ENCODE data around the gene HOXD1. TPM values are rescaled to one million over a fixed set of nuclear protein-coding genes. Genes with fewer than 3 reads are reported as not detected.

The HOXD1 gene
- total RNA-seq, 1 donor from 2014 or later, result 9.8 TPM

DNA sequence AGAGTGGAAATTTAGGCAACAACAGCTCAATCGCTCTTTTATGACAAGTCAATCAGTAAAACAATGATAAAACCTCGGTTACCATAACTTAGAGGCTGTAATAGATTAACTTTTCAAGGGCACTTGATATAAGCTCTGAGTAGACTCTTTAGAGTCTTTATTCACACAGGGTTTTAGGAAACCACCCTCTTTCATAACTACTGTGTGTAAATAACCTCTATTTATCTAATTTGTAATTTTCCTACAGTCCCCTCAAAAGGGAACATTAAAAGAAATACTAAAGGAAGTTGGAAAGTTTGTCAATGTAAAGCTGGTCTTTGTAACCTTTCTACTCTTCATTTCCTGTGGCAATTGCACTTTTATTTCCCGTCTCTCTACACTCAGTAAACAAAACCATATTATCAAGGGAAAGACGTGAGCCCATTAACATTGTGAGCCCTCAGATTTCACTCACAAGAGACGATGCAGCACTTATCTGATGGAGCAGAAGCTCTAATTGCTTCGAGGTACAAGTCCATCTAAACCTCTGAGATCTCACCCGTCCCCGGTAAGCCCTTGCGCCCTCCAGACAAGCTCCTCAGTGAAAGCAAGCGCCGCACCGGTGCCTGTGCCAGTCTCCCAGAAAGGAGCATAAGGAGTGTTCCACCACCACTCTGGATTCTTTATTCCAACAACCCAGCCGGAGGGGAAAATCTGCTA lies 1.1 kb upstream of the HOXD1 start:
- H3K27me3 ChIP-seq (ENCODE audit: control insufficient read depth, insufficient read depth, low read length), result no peaks in the 10 kb centered on the region
- DNase-seq (ENCODE audit: low read depth), result no peak

DNA sequence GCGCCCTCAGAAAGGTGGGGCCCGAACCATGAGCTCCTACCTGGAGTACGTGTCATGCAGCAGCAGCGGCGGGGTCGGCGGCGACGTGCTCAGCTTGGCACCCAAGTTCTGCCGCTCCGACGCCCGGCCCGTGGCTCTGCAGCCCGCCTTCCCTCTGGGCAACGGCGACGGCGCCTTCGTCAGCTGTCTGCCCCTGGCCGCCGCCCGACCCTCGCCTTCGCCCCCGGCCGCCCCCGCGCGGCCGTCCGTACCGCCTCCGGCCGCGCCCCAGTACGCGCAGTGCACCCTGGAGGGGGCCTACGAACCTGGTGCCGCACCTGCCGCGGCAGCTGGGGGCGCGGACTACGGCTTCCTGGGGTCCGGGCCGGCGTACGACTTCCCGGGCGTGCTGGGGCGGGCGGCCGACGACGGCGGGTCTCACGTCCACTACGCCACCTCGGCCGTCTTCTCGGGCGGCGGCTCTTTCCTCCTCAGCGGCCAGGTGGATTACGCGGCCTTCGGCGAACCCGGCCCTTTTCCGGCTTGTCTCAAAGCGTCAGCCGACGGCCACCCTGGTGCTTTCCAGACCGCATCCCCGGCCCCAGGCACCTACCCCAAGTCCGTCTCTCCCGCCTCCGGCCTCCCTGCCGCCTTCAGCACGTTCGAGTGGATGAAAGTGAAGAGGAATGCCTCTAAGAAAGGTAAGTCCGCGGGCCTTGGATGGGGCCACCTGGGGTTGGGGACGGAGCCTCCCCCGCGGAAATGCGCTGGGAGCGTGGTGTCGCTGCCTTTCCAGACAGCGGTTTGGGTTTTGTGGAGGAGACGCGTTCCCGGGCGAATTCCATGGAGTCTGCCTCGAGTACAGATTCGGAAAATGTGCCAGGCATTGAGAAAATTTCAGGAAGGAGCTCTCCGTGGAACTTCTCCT lies 559 bp downstream of the HOXD1 start:
- TF ChIP-seq, protein P1, sequence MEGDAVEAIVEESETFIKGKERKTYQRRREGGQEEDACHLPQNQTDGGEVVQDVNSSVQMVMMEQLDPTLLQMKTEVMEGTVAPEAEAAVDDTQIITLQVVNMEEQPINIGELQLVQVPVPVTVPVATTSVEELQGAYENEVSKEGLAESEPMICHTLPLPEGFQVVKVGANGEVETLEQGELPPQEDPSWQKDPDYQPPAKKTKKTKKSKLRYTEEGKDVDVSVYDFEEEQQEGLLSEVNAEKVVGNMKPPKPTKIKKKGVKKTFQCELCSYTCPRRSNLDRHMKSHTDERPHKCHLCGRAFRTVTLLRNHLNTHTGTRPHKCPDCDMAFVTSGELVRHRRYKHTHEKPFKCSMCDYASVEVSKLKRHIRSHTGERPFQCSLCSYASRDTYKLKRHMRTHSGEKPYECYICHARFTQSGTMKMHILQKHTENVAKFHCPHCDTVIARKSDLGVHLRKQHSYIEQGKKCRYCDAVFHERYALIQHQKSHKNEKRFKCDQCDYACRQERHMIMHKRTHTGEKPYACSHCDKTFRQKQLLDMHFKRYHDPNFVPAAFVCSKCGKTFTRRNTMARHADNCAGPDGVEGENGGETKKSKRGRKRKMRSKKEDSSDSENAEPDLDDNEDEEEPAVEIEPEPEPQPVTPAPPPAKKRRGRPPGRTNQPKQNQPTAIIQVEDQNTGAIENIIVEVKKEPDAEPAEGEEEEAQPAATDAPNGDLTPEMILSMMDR (IDR thresholded peaks at IDR 0.05; ENCODE audit: insufficient read depth, low read length, poor library complexity, severe bottlenecking), result no peak
- Histone ChIP-seq H3K4me3 (ENCODE audit: low read depth, low read length) (peak overlapping the region; percentile 82), H3K27me3 (ENCODE audit: control insufficient read depth, insufficient read depth, low read length) (no peaks in the 10 kb centered on the region), H3K36me3 (ENCODE audit: control insufficient read depth, insufficient read depth, low read length) (no peaks in the 10 kb centered on the region)
- no peak for DNase-seq (ENCODE audit: low read depth)

More for the DNA sequence above, 1.1 kb upstream of the HOXD1 start:
- peak overlapping the region; percentile 82 for H3K4me3 ChIP-seq (ENCODE audit: low read depth, low read length)
- H3K36me3 ChIP-seq (ENCODE audit: control insufficient read depth, insufficient read depth, low read length), result no peaks in the 10 kb centered on the region
- TF ChIP-seq, protein P1 (IDR thresholded peaks at IDR 0.05; ENCODE audit: insufficient read depth, low read length, poor library complexity, severe bottlenecking), result no peak

DNA sequence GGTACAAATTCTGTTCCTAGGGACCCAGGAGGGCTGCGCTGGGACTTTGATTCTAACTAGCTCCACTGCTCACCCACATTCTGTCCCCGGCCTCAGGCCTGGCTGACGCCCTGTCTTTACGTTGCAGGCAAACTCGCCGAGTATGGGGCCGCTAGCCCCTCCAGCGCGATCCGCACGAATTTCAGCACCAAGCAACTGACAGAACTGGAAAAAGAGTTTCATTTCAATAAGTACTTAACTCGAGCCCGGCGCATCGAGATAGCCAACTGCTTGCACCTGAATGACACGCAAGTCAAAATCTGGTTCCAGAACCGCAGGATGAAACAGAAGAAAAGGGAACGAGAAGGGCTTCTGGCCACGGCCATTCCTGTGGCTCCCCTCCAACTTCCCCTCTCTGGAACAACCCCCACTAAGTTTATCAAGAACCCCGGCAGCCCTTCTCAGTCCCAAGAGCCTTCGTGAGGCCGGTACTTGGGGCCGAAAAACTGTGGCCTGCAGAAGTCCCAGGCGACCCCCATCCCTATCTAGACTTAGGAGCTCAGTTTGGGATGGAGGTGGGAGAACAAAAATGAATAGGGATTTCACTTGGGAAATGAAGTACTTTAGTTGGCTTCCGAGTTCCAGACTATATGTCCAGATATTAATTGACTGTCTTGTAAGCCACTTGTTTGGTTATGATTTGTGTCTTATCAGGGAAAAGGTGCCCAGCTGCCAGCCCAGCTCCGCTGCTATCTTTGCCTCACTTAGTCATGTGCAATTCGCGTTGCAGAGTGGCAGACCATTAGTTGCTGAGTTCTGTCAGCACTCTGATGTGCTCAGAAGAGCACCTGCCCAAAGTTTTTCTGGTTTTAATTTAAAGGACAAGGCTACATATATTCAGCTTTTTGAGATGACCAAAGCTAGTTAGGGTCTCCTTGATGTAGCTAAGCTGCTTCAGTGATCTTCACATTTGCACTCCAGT lies 1.5 kb downstream of the HOXD1 start:
- TF ChIP-seq, protein P1 (IDR thresholded peaks at IDR 0.05; ENCODE audit: insufficient read depth, low read length, poor library complexity, severe bottlenecking), result no peak
- no peaks in the 10 kb centered on the region for H3K36me3 ChIP-seq (ENCODE audit: control insufficient read depth, insufficient read depth, low read length)
- H3K27me3 ChIP-seq (ENCODE audit: control insufficient read depth, insufficient read depth, low read length), result no peaks in the 10 kb centered on the region
- H3K4me3 ChIP-seq (ENCODE audit: low read depth, low read length), result peak overlapping the region; percentile 82
- DNase-seq (ENCODE audit: low read depth), result no peak

DNA sequence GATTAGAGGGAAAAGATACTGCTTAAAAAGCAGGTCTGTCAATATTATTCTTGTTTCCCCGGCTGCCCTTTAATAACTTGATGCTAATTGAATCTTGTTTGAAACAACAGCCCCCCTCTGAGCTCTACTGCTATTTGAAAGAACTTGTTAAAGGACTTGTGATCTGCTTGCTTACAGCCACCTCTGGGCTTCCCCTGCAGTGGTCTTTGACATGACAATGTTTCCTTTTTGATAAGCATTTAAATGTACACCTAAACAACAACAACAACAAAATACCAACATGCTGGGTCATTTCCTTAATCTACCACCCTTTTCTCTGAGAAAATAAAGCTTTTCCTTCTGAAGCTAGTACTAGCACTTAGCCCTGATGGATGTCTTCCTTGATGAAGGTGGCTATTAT lies 3.9 kb downstream of the HOXD1 start:
- DNase-seq (ENCODE audit: low read depth), result no peak
- TF ChIP-seq, protein P1 (IDR thresholded peaks at IDR 0.05; ENCODE audit: insufficient read depth, low read length, poor library complexity, severe bottlenecking), result no peak
- H3K4me3 ChIP-seq (ENCODE audit: low read depth, low read length), result no peak overlapping the region
- H3K27me3 ChIP-seq (ENCODE audit: control insufficient read depth, insufficient read depth, low read length), result no peaks in the 10 kb centered on the region
- no peaks in the 10 kb centered on the region for H3K36me3 ChIP-seq (ENCODE audit: control insufficient read depth, insufficient read depth, low read length)

DNA sequence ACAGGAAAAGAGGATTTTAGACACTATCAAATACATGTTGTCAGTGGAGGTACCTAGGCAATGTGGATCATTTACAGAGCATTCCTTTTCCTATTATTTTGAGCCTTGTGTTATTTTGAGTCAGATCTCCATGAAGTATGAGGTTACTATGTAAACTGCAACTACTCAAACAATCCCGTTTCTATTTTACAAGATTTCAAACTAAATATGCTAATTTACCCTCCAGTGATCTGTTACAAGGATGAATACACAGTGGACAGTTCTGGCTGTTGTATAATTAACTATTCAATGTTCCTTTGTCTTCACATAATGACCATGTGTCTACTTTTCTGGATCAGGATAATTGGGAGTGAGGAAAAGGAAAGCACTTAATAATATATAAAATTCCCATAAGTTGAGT lies 4.6 kb downstream of the HOXD1 start:
- DNase-seq (ENCODE audit: low read depth), result no peak
- Histone ChIP-seq H3K4me3 (ENCODE audit: low read depth, low read length) (no peak overlapping the region), H3K27me3 (ENCODE audit: control insufficient read depth, insufficient read depth, low read length) (no peaks in the 10 kb centered on the region), H3K36me3 (ENCODE audit: control insufficient read depth, insufficient read depth, low read length) (no peaks in the 10 kb centered on the region)
- TF ChIP-seq, protein P1 (IDR thresholded peaks at IDR 0.05; ENCODE audit: insufficient read depth, low read length, poor library complexity, severe bottlenecking), result no peak
